Bronchial epithelial cell (primary cell): Measurements from ENCODE around the gene NOL4L. TPM values are rescaled to one million over a fixed set of nuclear protein-coding genes. Genes with fewer than 3 reads are reported as not detected.

Source experiments
- DNase-seq: peaks from one replicate; pipeline ENCODE4 v3.0.0-alpha.2; 2010; ENCODE audit warnings: low read depth
- FAIRE-seq: peaks from 2 replicates; lab custom pipeline; 2011; peaks lifted over from hg19 to GRCh38; lab: Jason Lieb, UNC
- H3K27me3 ChIP-seq: 2 replicates; pipeline ENCODE4 v1.5.1; 2011; ENCODE audit warnings: low read length; ENCODE audit not compliant: control insufficient read depth, insufficient read depth
- H3K36me3 ChIP-seq: 2 replicates; pipeline ENCODE4 v1.5.1; 2011; ENCODE audit warnings: low read length; ENCODE audit not compliant: control insufficient read depth, insufficient read depth
- H3K4me3 ChIP-seq: 2 replicates; pipeline ENCODE4 v1.5.1; 2011; ENCODE audit warnings: mild to moderate bottlenecking, low read depth, low read length, control low read depth
- CTCF ChIP-seq: IDR thresholded peaks from 2 replicates; pipeline ENCODE4 v1.5.1; 2011; ENCODE audit warnings: mild to moderate bottlenecking, moderate library complexity, low read length, control low read depth, inconsistent platforms; ENCODE audit not compliant: insufficient read depth, severe bottlenecking
- total RNA-seq: library from RNA; depleted of rRNA; stranded (reverse); fragments of >200 nt; gene quantifications from 2 replicates; pipeline ENCODE4 v1.2.1, GENCODE V29; 2014

NOL4L gene
- total RNA-seq, 1 donor from 2014 or later = 1.8 TPM

- FAIRE-seq = no peak
These were observed 14.5 kb downstream of the NOL4L start for GRCh38 chr20:32570401-32571190.

DNA sequence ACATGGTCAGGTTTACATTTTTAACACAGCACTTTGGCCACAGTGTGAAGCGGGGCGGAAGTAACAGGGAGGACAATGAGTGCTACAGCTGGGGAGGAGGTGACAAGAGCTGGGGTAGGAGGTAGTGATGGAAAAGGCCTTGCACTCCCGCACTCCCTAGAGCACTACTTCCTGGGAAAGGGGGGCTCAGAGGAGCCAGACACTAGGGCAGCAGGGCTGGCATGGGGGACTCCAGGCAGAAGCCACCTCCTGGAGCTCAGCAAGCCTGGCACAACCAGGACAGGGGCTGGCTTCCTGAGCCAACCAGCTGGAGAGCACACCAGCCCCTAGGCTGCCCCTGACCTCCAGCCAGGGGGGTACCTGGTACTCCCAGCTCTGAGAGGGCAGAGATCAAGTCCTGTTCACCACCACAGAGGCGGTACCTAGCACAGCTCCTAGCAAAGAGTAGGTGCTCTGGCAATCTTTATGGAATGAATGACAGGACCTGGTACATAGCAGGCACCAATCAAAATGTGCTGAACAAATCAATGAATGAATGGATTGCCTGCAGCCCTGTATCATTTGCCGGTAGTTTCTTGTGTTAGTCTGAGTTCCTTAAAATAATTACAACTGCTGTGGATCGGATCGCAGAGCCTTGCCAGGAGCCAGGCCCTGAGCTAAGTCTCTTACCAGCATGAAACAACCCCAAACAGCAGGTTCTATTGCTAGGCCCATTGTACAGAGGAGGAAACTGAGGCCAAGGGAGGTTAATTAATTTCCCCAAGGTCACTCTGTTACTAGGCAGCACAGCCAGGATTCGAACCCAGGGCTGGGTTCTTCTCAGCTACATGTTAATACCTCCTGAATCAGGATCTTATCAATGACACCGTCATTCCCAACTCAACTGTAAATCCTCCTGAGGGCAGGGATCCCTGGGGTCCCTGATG is 15.5 kb downstream of the NOL4L start:
- no peaks in the 10 kb centered on the region for H3K36me3 ChIP-seq
- no peak for TF ChIP-seq CTCF
- H3K27me3 ChIP-seq = no peaks in the 10 kb centered on the region
- FAIRE-seq (no peak), DNase-seq (no peak)
- H3K4me3 ChIP-seq = no peak overlapping the region

More at GRCh38 chr20:32570401-32571190, 14.5 kb downstream of the NOL4L start:
- no peak for DNase-seq
- Histone ChIP-seq H3K27me3 (no peaks in the 10 kb centered on the region), H3K4me3 (no peak overlapping the region), H3K36me3 (no peaks in the 10 kb centered on the region)
- TF ChIP-seq CTCF = no peak

- Histone ChIP-seq H3K4me3 (no peak overlapping the region), H3K27me3 (no peaks in the 10 kb centered on the region), H3K36me3 (no peaks in the 10 kb centered on the region)
- no peak for FAIRE-seq
- no peak for DNase-seq
- TF ChIP-seq CTCF = no peak
These were observed 16.1 kb downstream of the NOL4L start for GRCh38 chr20:32569018-32569379.

DNA sequence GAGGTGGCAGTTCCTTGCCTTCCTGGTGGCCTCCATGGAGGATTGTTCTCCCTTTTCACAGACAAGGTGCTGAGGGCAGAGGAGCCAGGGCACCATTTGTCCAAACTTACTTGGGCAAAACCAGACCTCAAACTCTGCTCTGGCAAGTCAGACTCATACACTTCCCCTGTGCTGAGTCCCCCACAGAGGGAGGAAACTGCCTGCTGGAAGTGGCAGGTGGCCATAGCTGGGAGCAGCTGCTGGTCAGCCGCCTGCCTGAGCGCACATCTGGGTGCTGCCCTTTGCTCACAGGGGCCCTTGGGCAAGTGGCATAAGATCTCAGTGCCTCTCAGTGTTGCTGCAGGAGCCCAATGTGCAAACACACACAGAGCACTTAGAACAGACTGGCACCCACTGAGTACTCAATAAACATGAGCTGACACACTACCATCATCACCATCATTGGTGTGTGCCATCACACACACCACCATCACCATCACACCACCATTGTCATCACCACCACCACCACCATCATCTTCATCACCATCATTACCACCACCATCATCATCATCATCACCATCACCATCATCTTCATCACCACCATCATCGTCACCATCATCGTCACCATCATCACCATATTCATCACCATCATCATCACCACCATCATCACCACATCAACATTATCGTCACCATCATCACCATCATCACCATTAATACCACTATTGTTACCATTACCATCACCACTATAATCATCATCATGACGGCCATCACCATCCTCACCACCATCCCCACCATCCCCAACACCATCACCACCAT is 17.6 kb downstream of the NOL4L start:
- FAIRE-seq (no peak), DNase-seq (no peak)
- no peaks in the 10 kb centered on the region for H3K27me3 ChIP-seq
- H3K36me3 ChIP-seq = no peaks in the 10 kb centered on the region
- TF ChIP-seq CTCF = no peak
- H3K4me3 ChIP-seq = no peak overlapping the region
